HT1080 (cell line): ENCODE measurements around the gene SPTBN2. TPM values are rescaled to one million over a fixed set of nuclear protein-coding genes. Genes with fewer than 3 reads are reported as not detected.
"Not testable (repeated sequence)": the region's sequence is repeated elsewhere in the genome, so short reads cannot be mapped to it uniquely, and the experiment has no call there.

ENCODE experiments used
- DNase-seq: peaks from one replicate; pipeline ENCODE4 v3.0.0-alpha.2; 2015; ENCODE audit warnings: low read depth
- small RNA-seq: library from RNA; depleted of rRNA; stranded (forward); fragments of <200 nt; gene quantifications from one replicate; pipeline ENCODE3, GENCODE V24; 2014
- total RNA-seq: library from RNA; depleted of rRNA; stranded (reverse); fragments of >200 nt; shearing (Covaris generic); gene quantifications from 2 replicates; pipeline ENCODE4 v1.2.3, GENCODE V29; 2014; rRNA removed

Gene SPTBN2
- total RNA-seq, 1 experiment from 2014 or later: 79.1 TPM

DNA sequence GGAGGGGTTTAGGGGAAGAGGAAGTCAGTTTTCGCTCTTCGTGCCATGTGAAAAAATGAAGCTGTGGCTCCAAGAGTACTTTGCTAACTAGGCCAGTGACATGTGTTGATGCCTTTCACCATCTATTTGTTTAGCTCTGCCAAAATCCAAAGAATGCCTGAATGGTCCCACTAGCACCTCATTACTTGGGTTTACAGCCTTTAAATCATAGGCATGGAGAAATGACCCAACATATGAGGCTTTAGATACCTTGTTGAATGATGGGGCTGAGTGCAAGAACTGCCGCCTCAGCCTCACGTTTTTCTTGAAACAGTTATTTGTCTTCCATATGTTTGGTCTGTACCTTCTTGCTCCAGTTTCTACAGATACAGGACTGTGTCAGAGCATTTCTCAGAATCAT is 82.2 kb downstream of the SPTBN2 start:
- DNase-seq: no peak

GRCh38 chr11:66643745-66644437 is 85.1 kb downstream of the SPTBN2 start:
- DNase-seq: no peak

DNA sequence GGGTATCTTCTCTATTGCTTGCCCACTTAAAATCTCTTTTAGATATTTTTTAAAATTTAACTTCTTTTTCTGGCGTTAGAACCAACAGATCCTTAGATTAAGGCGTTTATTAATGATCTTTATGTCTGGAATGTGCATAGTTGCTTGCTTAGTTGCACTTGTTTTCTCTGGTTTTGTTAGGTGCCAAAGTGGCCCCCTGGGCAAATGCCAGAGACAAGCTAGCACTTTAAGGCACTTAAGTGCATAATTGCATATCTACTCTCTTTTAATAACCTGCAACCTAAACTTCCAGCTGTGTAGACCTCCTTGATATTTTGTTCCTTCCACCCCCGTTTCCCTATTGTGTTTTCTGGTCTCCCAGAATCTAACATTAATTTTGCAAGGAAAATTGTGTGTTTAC is 87.2 kb downstream of the SPTBN2 start:
- no peak for DNase-seq

DNA sequence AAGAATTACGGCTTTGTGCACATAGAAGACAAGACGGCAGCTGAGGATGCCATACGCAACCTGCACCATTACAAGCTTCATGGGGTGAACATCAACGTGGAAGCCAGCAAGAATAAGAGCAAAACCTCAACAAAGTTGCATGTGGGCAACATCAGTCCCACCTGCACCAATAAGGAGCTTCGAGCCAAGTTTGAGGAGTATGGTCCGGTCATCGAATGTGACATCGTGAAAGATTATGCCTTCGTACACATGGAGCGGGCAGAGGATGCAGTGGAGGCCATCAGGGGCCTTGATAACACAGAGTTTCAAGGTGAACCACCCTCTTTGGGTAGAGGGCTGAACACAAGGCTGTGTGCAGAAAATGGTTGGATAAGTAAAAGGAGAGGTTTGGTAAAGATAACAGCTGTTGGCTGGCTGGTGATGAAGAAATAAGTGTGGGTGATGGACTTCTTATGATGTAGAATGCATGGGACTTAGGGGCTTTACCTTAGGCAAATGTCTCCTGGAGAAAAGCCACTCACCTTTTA is 89.1 kb downstream of the SPTBN2 start:
- not testable (repeated sequence) for DNase-seq

- DNase-seq: peak; percentile 19
These were observed 89.8 kb downstream of the SPTBN2 start for GRCh38 chr11:66639066-66639813.

GRCh38 chr11:66638177-66639065 is 90.6 kb downstream of the SPTBN2 start, which contains the start of gene RBM4:
TSS of gene RBM4 (plus strand) at chr11:66638703. CDS start at chr11:66639712, 1,009 bp downstream.
- peak; percentile 99 for DNase-seq

DNA sequence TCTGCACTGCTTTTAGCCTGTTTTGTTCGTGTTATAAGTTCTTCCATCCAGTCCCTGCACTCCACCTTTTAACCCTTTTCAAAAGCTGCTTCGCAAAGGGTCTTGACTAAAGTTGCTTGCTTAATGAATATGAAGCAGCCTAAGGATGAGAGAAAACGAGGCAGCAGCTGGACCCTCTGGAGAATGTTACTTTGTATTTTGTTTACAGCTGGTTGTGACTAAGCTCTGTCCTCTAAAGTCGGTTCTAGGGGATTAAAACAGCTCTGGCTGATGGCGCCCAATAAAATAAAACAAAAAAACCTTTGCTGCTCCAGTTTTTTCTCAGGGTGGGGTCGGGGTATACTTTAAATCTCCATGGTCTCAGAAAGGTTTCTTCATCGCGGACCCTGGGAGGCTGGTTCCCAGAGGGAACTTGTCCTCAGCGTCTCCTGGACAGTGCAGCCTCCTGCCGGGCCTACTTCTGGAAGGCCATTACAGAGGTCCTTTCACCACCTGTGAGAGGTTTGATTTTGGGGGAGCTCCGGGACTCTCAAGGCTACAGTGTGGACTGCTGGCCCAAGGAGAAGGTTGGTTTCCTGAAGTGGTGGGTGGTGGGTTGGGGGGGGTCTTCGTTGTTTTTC is 91.3 kb downstream of the SPTBN2 start:
- DNase-seq: no peak

GRCh38 chr11:66636411-66636810 is 92.6 kb downstream of the SPTBN2 start:
- DNase-seq: no peak

Small RNA genes within 50 kb of the gene (small RNA-seq; reads per million reads assigned to genes)
- gene RN7SL12P: not detected

Other genes with a start within 250 kb of the SPTBN2 start
- 65.2 and 83.9 TPM in 2 replicates for gene DPP3, start 248.8 kb downstream of the SPTBN2 start, total RNA-seq
- 2.0 and 10.4 TPM in 2 replicates for gene BBS1, start 218.6 kb downstream of the SPTBN2 start, total RNA-seq
- 18.3 and 21.5 TPM in 2 replicates for gene ZDHHC24, start 183.2 kb downstream of the SPTBN2 start, total RNA-seq
- not detected in 2 replicates for gene ACTN3, start 182.3 kb downstream of the SPTBN2 start, total RNA-seq
- gene CTSF, start 160.6 kb downstream of the SPTBN2 start, total RNA-seq: 7.2 and 8.2 TPM in 2 replicates
- gene CCDC87, start 136.2 kb downstream of the SPTBN2 start, total RNA-seq: 0.03 TPM in 1 of 2 replicates, not detected in the other
- gene CCS, start 136.0 kb downstream of the SPTBN2 start, total RNA-seq: 12.6 and 13.2 TPM in 2 replicates
- gene RBM14, start 112.6 kb downstream of the SPTBN2 start, total RNA-seq: 59.0 and 75.5 TPM in 2 replicates
- gene RBM4, start 90.5 kb downstream of the SPTBN2 start, total RNA-seq: 93.9 and 99.1 TPM in 2 replicates
- gene RBM4B, start 51.3 kb downstream of the SPTBN2 start, total RNA-seq: 13.9 and 16.0 TPM in 2 replicates
- gene RCE1, start 114.2 kb upstream of the SPTBN2 start, total RNA-seq: 36.3 and 41.9 TPM in 2 replicates
- 67.7 and 77.1 TPM in 2 replicates for gene LRFN4, start 127.8 kb upstream of the SPTBN2 start, total RNA-seq
- 9.8 and 14.9 TPM in 2 replicates for gene PC, start 229.2 kb upstream of the SPTBN2 start, total RNA-seq
- gene C11orf86, start 246.1 kb upstream of the SPTBN2 start, total RNA-seq: not detected in 2 replicates